Erythroblast (primary cell): ENCODE results near the gene NXT2.

Source experiments
- DNase-seq, 2 experiments: peaks; one replicate each; lab custom pipeline; 2025; lab: John Stamatoyannopoulos, UW
- GATA1 ChIP-seq: IDR thresholded peaks from 2 replicates; pipeline ENCODE4 v1.6.1; 2011; ENCODE audit warnings: low read depth, mild to moderate bottlenecking, control low read depth, low read length, moderate library complexity
- POLR2A ChIP-seq: IDR thresholded peaks from 2 replicates; pipeline ENCODE4 v1.6.1; 2011; ENCODE audit warnings: mild to moderate bottlenecking, low read length

Gene NXT2

DNA sequence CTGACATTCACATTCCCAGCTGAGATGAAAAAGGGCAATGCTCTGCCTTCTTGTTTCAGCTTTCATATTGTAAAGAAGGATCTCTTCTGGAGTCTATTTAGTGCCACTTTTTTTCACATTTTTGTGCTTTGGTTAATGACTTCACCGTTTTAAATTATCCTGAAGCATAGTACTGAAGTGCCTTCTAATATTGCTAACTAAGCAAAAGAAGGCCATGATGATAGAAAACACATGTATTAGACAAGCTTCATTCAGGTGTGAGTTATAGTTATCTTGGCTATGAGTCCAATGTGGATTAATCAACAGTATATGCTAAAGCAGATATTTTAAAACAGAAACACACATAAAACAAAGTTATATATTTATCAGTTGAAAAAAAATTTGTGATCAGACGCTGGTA is 40.4 kb downstream of the NXT2 start:
- TF ChIP-seq POLR2A (no peak), GATA1 (no peak)

DNA sequence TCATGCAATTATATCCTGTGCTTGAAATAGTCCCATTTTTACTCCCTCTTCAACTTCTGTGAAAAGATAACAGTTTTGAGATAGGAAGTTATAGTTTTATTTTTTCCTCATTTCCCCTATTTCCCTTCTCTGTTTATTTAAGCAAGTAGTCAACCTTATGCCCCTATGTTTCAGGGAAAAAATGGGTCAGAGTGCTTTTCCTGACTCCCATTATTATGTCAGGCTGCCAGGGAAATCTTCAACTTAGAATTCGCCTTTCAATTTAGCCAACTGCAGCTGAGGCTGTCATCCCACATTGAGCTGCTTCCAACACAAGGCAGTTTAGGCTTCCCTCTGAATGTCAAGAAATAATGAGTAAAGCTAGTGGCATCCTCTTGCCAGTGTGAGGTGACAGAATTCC is 42.3 kb downstream of the NXT2 start:
- no peak for TF ChIP-seq GATA1
- TF ChIP-seq POLR2A, result no peak
- no peak for DNase-seq

More for the DNA sequence above, 40.4 kb downstream of the NXT2 start:
- no peak for DNase-seq

DNA sequence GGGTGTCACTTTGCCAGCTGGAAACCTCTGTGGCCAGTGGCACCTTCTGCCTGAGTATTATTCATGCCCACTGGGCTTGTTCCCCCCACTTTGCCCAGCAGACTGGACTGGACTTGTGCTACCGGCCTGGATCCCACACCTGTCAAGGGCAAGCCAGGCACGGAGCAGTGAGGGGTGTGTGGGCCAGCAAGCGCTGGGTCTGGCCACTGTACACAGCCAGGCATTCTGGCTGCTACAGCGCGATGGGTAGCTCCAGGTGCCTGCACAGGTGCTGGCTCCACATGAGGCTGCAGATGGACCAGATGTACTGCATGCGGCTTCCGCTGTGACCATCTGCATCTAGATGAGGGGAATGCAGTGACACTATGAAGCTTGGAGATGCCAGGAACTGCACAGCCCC is 48.8 kb downstream of the NXT2 start:
- no peak for DNase-seq

GRCh38 chrX:109590176-109590575 is 53.5 kb downstream of the NXT2 start:
- TF ChIP-seq POLR2A (no peak), GATA1 (no peak)

More for the DNA sequence above, 48.8 kb downstream of the NXT2 start:
- TF ChIP-seq GATA1, result no peak
- no peak for TF ChIP-seq POLR2A

More at GRCh38 chrX:109590176-109590575, 53.5 kb downstream of the NXT2 start:
- DNase-seq, result no peak
